NOMO-1 treated with dmso at 0.1 percent for 144 hours (cell line): ENCODE measurements around the gene OBP2A.

Experiments
- DNase-seq: peaks from one replicate; lab custom pipeline; 2025; ENCODE audit not compliant: unreplicated experiment; lab: John Stamatoyannopoulos, UW

OBP2A gene

DNA sequence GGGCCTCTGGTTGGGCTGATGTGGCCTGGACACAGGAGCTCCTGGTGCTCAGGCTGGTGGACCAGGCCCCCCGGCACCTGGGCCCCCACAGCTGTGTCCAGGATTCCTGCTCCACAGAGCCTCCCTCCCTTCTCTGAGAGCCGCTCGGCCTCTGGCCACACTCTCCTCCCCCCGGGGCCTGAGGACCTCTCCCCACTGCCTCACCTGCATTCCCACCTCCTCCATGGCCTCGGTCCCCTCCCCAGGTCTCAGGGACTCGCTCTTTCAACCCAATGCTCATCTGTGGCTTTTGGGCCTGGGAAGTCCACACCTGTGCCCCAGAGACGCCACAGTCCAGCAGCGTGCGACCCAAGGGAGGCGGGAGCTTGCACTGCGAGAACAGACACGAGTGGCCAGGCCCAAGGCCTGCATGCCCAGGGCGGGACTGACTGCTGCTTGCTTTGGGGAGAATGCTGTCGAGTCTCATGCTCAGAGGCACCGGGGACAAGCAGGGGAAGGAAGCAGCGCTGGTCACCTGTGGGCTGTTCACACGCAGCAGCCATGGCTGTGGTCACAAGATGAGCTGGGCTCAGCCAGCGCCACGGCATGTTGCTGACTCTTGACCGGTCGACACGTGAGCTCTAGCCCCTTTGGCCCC lies 30.2 kb downstream of the OBP2A start:
- DNase-seq: no peak

- no peak for DNase-seq
Measured at GRCh38 chr9:135577256-135577655, 31.3 kb downstream of the OBP2A start.

- no peak for DNase-seq
Measured at GRCh38 chr9:135579356-135579755, 33.4 kb downstream of the OBP2A start.

GRCh38 chr9:135579889-135580660 lies 34.1 kb downstream of the OBP2A start:
- DNase-seq: no peak

DNA sequence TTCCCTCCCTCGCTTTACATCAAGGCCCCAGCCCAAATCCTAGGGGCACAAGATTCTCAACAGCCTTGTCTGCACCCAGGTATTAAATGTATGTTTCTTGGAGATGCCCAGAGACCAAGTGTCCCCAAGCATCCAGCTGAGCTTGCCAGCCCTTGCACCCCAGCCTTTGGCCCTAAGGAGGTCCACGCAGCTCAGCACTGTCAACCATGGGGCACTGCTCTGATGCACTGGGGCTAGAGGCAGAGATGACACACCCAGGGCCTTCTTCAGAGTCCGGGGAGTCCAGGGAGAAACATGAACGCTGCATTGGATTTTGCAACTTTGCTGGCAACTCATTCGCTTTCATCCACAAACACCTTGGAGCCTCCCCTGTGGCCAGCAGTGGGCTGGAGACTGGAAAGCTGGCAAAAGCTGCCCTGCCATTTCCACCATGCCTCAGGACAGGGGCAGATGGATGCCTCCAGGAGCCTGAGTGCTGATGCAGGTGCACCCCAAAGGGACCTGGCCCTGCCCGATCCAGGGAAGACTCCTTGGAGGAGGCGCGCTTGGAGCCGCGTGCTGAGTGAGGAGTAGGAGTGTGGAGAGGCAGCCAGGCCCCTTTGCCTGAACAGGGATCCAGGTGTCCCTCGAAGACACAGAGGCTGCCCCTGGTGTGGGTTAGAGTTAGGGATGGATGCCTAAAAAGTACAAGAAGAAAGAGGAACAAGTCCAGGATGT lies 34.9 kb downstream of the OBP2A start:
- DNase-seq: no peak

- no peak for DNase-seq
Measured at GRCh38 chr9:135581636-135582426, 35.9 kb downstream of the OBP2A start.

DNA sequence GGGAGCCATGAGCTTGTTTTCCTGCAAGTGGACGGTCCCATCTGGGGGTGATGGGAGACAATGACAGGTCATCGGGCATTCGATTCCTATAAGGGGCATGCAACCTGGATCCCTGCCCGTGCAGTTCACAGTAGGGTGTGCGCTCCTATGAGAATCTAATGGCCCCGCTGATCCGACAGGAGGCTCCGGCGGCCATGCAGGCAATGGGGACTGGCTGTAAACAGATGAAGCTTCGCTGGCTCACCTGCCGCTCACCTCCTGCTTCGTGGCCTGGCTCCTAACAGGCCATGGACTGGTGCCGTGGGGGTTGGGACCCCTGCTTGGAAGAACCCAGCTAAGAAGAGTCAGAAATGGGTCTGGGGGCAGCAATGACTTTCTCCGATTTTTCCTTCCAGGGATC lies 36.6 kb downstream of the OBP2A start:
- no peak for DNase-seq

DNA sequence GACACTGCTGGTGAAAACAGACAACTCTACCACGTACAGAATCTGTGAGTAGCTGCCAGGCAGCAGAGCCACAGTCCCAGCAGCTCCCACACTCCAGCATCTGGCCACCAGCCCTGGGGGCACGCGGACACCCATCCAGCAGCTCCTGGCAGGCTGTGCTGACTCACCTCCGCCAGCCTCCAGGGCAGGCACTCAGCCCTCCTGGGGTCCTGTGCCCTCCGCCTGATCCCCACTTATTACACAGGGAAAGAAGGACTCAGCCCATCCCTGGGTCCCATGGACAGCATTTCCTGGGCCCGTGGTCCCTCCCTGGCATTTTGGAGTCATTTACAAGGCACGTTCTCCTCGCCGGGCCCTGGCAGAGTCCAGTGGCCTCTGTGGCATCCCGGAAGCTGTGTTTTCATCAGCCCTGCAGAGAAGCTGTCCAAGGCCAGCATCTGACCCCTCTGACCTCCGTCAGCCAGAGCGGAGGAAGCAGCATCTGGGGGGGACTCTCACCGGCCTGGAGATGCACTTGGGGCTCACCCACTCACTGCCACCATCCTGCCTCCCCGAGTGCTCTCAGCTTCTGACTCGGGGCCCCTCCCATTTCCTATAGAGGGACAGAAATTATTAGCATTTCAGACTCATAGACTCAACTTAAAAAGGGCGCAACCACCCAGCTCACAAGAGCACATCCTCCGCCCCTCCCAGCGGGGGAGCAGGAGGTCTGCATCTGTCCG lies 37.2 kb downstream of the OBP2A start:
- no peak for DNase-seq

- DNase-seq: no peak
Measured at GRCh38 chr9:135583688-135584011, 37.7 kb downstream of the OBP2A start.

DNA sequence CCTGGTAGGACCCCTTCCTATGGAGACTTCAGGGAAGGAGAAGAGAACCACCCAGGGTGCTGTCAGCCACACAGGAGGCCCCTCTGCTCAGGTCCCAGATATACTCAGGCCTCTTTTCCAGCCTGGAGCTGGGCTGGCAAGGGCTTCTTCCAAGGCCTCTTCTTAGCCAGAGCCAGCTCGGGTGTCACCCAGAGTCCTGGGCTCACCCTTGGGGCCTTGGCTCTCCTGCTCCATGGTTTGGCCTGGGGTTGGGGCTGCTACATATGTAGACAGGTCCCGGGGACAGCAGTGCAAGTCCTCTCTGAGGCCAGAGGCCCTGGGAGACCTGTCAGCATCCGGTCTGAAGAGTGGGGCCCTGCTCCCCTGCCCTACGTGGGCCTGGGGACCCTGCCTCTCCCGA lies 38.4 kb downstream of the OBP2A start:
- DNase-seq: no peak

DNA sequence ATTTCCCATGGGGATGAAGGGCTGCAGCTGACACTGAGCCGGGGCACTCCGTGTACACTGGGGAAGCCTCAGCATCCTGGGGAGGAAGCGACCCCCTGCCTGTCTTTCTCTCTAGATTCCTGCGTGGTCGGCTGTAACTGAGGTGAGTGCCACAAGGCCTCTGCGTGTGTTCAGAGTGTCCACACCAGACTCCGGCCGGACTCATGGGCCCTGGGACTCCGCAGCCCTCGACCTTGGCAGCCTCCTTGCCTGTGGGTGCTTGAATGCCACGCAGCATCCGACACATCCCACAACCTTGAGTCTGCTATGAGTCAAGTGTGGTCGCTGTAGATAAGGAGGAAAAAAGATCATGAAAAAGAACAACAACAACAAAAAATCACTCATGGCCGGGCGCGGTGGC lies 39.0 kb downstream of the OBP2A start:
- no peak for DNase-seq

GRCh38 chr9:135586601-135587109 lies 40.7 kb downstream of the OBP2A start:
- no peak for DNase-seq

DNA sequence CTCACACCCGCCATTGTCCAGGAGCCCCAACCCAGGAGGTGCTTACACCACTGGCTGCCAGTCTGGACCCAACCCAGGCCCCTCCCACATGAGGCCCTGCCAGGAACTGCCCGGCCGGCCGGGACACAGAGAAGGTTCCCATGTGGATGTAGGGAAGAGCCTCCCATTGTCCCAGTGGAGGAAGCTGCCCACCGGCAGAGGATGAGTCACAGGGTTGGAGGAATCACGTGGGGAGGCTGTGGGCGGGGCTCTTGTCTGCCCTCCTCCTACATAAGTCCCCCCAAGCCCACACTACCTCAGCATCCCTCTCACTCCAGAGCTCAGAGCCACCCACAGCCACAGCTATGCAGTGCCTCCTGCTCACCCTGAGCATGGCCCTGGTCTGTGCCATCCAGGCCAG lies 41.7 kb downstream of the OBP2A start:
- DNase-seq: no peak

GRCh38 chr9:135588371-135588770 lies 42.4 kb downstream of the OBP2A start:
- DNase-seq: no peak

DNA sequence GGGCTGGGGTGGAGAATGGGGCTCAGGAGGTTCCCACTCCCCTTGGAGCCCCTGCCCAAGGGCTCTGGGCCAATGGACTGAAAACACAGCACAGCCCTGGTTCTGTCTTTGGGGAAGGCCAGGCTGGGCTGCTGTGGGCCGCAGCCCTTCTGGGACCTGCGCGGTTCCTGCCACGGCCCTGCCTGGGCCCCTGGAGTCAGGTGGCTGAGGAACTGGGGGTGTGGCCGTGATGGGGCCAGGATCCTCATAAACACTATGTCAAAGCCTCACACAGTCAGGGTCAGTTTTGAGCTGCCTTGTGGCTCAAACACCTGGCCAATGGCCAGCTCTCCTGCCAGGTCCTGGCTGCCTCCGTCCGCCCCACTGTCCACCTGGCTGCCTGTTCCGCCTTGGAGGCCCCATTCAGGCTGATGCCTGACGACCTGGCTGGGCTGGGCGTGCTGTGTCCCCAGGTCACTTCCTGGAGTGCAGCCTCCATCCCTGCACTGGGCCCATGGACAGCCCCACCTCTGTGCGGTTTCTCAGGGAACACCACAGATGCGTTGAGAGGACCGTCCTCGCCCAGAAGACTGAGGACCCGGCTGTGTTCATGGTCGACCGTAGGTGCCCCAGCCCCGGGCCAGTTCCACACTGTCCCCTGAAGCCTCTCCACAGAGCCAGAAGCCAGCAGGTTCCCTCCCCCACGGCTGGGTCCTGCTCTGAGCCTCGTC lies 43.1 kb downstream of the OBP2A start:
- DNase-seq: no peak

DNA sequence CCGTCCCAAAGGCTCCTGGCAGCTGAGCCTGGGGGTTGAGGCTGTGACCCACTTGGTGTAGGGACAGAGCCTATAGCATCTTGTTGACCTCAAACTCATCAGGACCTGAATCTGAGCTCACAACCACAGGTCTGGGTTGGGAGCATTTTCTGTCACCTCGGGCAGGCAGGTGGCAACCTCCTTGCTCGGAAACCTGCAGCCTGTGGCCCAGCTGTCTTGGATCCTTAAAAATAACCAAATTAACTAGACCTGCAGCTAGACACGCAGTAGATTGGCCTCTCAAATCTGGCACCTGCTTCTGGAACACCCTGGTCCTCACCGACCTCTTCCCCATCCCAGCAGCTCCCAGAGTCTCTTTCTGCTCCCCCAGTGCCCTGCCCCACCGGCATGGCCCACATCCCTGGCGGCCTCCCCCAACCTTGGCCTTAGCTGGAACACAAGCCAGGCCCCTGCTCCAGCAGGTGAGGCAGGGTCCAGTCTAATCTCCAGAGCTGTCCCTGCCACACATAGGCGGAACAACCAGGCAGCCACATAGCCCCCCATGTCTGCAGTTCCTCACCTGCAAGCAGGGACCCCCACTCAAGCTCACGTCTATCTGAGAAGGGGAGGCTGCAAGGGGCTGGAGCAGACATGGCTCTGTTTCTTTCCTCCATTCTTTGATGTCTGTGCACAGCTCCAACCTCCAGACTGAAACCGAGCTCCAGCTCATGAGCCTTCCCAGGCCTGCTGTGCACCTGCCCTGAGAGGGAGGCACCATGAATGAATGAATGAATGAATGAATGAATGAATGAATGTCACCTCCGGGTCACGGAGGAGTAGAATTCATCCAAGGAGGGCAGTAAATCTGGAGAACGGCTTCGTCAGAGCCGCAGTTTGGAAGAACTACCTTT lies 43.9 kb downstream of the OBP2A start:
- no peak for DNase-seq

DNA sequence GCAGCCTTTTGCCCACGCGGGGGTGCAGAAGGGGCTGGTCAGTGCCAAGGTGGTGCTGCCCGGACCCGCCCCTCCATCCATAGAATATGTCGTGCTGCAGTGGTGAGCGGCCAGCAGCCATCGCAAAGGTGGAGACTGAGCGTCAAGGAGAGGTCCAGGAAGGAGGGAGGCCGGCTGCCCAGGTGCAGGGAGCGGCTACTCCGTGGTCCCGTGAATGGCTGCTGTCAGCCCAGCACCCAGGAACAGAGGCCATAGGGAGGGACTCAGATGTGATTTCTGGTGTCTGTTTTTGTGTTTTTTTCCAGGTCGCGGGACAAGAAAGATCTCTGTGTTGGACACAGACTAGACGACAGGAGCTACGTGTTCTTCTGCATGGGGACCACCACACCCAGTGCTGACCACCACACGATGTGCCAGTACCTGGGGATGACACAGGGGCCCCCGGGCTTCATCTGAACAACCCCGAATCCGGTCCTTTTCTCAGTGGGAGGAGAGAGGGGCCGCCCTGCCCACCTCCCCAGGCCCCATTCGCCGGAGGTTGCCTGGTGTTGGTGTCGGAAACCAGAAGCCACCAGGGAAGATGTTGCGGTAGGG lies 44.7 kb downstream of the OBP2A start:
- DNase-seq: no peak

GRCh38 chr9:135591506-135592330 lies 45.8 kb downstream of the OBP2A start:
- no peak for DNase-seq
